HG03025 (cell line): Measurements from ENCODE around the gene DUS2.

Experiments
- ATAC-seq: cut with Tn5 transposase; IDR thresholded peaks from one replicate; pipeline ENCODE4 v1.9.1; 2021; ENCODE audit warnings: mild to moderate bottlenecking, moderate library complexity; ENCODE audit not compliant: unreplicated experiment, low FRiP score

The DUS2 gene

GRCh38 chr16:68040506-68041288 is 17.6 kb downstream of the DUS2 start:
- ATAC-seq = peak; percentile 45

DNA sequence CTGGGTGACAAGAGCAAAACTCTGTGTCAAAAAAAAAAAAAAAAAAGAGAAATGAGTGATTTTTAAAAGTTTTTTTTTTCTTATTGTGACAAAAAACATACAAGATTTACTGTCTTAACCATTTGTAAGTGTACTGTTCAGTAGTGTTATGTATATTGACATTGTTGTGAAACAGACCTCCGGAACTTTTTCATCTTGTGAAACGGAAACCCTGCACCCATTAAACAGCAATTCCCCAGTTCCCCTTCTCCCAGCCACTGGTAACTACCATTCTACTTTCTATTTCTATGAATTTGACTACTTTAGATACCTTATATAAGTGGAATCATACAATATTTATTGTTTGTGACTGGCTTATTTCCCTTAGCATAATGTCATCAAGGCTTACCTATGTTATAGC is 18.7 kb downstream of the DUS2 start:
- ATAC-seq = no peak

GRCh38 chr16:68046106-68046505 is 23.0 kb downstream of the DUS2 start:
- no peak for ATAC-seq

DNA sequence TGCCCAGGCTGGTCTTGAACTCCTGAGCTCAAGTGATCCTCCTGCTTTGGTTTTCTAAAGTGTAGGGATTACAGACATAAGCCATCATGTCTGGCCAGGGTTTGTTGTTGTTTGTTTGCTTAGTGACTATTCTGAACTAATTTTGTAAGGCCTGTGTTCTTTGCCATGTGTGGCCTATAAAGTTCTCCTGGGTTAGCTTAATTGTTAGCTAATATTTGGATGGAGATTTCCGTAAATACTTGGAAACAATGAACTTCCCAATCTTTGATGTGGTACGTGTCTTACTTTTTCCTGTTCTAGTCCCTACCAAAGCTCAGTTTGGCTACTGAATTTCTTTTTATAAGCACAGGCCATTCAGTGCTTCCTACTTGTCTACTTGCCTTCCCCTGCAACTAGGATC is 24.9 kb downstream of the DUS2 start:
- ATAC-seq = no peak

GRCh38 chr16:68049449-68049848 is 26.4 kb downstream of the DUS2 start:
- no peak for ATAC-seq

DNA sequence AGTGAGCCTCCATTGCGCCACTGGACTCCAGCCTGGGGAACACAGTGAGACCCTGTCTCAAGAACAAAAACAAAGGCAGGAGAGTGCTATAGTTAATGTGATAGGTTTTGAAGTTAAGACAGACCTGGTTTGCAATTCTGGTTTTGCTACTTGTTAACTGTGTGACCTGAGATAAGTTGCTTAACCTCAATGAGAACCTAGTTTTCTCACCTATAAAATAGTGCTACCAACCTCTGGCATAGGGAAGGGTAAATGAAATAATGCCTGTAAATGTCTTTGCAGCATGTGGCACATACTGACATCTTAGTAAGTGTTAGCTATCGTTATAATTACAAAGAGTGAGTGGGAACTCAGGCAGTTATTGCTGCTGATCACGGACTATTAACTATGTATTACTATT is 32.3 kb downstream of the DUS2 start:
- ATAC-seq = no peak

GRCh38 chr16:68059804-68060203 is 36.7 kb downstream of the DUS2 start:
- no peak for ATAC-seq

GRCh38 chr16:68061396-68061795 is 38.3 kb downstream of the DUS2 start:
- ATAC-seq = no peak

DNA sequence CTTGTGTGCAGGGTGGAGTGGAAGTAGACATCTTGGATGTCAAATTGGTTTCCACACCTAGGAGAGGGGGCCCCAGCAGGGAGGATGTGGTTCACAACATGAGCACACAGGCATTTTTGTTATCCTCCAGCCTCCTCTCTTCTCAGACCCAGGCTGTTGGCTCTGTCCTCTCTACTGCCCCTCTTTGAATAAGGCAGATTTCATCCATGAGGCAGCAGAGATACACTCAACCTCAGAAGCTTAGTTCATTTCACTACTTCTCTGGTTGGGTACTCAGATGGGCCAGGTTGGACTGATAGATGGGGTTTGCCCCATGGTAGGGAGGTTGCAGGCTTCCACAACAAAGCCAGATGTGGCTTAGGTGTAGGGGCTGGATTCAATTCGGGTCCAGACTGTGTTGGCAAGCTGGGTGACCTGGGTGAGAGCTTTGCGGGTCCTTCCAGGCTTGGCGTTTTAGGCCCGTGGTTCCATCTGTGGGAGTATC is 39.9 kb downstream of the DUS2 start:
- ATAC-seq = no peak

DNA sequence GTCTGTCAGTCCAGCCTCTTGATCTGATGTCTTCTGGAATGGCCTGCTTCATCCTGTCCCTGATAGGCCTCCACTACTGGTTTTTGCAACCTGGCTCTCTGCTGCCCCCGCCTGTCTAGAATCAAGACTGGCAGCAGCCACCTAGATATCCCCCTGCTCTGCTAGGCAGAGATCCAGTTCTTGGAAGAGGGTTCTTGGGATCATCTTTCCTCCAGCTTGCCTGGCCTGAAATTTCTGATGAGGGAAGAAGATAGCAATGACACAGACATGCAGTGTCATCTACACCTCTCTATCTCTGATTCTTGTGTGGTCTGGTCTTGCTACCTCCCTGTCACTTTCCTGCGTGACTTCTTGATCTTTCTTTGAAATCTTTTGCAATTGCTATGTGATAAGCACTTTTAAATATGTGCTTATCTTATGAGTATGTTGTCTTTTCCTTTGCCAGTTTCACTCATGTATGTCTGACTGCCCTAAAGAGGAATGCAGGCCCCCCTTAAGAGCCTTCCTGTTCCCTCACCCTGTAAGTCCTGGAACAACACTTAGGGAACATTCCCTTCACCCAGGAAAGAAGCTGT is 41.8 kb downstream of the DUS2 start:
- no peak for ATAC-seq

DNA sequence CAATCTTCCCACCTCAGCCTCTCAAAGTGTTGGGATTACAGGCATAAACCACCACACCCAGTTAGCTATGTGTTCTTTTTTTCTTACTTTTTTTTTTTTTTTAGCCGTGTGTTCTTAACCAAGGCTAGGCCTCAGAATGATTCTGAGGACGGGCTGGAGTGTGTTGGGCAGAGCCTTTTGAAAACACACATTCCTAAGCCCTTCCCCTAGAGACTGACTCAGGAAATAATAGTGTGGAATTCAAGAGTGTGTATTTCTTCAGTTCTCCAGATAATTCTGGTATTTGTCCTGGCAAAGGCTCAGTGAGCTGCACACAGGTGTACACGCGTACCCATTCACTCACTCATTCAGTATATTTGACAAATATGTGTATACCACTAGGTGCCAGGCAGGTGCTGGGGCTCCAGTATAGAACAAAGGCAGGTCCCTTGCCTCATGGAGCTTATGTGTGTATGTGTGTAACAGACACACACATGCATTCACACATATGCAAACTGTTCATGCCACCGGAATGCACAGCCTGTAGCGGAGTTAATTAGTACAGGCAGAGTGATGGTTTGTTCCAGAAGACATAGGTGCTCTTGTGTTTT is 42.7 kb downstream of the DUS2 start:
- ATAC-seq = no peak

GRCh38 chr16:68066763-68067162 is 43.7 kb downstream of the DUS2 start:
- no peak for ATAC-seq

GRCh38 chr16:68068926-68069325 is 45.8 kb downstream of the DUS2 start:
- ATAC-seq = no peak

DNA sequence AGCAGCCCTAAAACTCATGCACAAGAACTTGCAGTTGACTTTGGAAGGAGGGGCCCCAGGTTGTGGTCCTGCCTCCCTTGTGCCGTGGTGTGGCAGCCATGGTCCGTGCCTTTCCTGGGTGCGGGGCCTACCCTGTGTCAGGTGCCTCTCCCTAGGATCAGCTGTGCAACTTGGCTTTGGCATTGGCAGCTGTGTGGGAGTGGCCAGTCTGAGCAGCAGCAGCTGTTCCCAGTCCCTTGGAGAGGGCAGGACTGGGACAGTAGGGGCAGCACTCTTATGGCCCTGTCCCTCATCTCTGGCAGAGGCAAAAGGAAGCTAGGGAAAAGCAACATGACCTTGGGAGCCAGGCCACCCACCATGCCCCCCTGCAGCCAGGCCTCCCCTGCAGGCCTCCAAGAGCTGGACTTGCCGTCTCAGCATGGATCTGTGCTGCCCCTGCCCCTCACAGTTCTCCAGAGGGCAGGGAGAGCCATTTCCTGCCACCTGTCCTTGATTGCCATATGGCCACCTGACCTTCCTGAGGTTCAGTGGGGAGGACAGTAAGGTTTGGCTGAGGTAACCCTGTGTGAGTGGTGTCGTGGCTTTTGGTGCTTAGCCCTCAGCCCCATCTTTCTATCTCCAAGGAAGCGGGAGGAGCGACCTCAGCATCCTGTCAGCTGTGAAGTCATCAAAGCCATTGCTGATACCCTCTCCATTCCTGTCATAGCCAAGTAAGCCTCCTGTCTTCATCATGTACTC is 46.6 kb downstream of the DUS2 start:
- ATAC-seq = no peak

- ATAC-seq = no peak
Observed at GRCh38 chr16:68070249-68070730, 47.2 kb downstream of the DUS2 start.

DNA sequence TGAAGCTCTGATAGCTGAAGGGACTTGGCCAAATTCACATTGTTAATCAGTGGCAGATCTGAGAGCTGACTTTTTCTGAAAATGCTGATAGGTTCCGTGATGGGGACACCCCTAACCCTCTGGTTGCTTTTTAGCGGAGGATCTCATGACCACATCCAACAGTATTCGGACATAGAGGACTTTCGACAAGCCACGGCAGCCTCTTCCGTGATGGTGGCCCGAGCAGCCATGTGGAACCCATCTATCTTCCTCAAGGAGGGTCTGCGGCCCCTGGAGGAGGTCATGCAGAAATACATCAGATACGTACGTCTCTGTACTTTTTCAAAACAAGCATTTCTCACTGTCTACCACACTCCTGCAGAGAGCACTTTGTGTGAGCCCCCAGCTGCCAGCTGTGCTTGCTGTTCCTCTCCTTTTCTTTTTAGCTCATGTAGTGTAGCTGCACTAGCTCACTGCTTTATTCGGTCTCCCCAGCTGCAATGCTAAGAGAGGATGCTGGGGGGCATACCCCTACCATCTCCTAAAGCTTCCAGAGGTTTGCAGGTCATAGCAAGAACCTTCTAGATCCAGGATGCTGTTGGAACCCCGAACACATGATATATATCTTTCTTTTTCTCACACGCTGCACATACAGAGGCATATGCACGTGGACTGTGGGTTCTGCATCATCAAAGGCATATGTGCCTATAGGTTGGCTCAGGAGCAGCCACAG is 47.9 kb downstream of the DUS2 start:
- ATAC-seq = no peak

- no peak for ATAC-seq
Observed at GRCh38 chr16:68071518-68071901, 48.4 kb downstream of the DUS2 start.

DNA sequence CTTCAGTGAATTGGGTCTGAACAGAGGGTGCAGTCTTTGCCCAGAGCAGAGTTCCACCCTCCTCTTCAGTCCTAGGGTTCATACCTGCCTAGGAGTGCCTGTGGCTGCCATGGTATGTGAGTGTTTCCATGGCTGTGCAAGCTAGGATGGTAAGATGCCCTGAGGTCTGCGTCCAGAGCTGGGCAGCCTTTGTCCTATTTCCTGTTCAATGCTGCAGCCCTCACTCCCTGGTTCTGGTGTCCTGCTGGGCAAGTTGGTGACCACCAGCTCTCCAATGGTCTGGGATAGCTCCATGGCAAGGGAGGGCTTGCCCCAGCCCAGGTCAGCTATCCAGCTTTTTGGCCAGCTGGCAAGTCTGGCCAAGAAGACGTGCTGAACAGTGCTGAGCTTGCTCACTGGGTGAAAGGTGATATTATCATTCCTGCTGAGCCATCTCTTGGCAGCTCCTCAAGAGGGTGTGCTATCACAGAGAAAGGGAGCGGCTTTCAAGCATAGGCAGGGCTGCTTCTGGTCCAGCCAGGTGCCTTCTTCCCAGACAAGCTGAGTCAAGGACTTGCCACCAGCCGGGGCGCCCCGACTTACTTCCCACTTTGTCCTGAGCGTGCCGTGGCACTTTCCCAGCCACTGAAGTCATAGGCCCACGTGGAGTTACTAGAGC is 49.1 kb downstream of the DUS2 start:
- ATAC-seq = no peak

- no peak for ATAC-seq
Observed at GRCh38 chr16:68073902-68074760, 51.0 kb downstream of the DUS2 start.
